Dermis blood vessel endothelial cell (primary cell): ENCODE measurements around the gene POLN. TPM values are rescaled to one million over a fixed set of nuclear protein-coding genes. Genes with fewer than 3 reads are reported as not detected.
"Not testable (repeated sequence)": the region's sequence is repeated elsewhere in the genome, so short reads cannot be mapped to it uniquely, and the experiment has no call there.

ENCODE experiments used
- DNase-seq: peaks from one replicate; pipeline ENCODE4 v3.0.0; 2010
- total RNA-seq: library from RNA; depleted of rRNA; stranded (reverse); fragments of >200 nt; gene quantifications from 2 replicates; pipeline ENCODE4 v1.2.3, GENCODE V29; 2014

The POLN gene
- total RNA-seq, 1 donor from 2014 or later: 5.8 TPM

DNA sequence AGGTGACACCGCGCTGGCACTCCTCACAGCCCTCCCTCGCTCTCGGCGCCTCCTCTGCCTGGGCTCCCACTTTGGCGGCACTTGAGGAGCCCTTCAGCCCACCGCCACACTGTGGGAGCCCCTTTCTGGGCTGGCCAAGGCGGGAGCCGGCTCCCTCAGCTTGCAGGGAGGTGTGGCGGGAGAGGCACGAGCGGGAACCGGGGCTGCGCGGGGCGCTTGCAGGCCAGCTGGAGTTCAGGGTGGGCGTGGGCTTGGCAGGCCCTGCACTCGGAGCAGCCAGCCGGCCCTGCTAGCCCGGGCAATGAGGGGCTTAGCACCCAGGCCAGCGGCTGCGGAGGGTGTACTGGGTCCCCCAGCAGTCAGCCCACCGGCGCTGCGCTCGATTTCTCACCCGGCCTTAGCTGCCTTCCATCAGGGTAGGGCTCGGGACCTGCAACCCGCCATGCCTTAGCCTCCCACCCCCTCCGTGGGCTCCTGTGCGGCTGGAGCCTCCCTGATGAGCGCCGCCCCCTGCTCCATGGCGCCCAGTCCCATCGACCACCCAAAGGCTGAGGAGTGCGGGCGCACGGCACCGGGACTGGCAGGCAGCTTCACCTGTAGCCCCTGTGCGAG is 80.7 kb downstream of the POLN start:
- not testable (repeated sequence) for DNase-seq

DNA sequence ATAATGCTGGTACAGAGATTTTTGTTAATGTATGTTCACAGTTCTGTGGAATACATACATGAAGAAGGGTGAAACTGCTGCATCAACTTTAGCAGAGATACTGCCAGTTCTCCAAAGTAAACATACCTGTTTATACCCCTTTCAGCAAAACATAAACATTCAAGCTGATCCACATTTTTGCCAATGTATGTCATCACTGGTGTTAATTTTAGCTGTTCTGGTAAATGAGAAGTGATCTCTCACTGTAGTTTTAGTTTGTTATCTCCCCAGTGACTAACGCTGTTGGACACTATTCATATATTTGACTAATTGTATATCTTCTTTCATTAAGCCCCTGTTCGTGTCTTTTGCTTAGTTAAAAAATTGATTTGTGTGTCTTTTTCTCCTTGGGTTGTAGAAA is 82.0 kb downstream of the POLN start:
- DNase-seq: no peak

DNA sequence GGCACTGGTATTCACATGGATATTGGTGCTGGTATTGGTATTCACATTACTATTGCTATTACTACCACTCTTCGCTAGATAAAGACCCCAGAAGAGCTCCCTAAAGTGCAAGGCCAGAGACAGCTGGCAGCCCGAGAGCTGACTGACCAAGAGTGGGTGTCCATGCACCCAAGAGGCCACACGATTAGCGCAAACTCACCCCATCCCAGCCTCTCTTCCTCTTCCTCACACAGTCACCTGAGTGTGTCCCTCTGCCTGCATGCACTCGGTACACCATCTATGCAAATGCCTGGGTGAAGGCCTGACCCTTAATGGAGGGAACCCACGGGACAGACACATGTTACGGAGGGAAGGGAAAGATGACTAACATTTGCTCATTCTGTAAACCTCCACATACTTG is 86.7 kb downstream of the POLN start:
- no peak for DNase-seq

DNA sequence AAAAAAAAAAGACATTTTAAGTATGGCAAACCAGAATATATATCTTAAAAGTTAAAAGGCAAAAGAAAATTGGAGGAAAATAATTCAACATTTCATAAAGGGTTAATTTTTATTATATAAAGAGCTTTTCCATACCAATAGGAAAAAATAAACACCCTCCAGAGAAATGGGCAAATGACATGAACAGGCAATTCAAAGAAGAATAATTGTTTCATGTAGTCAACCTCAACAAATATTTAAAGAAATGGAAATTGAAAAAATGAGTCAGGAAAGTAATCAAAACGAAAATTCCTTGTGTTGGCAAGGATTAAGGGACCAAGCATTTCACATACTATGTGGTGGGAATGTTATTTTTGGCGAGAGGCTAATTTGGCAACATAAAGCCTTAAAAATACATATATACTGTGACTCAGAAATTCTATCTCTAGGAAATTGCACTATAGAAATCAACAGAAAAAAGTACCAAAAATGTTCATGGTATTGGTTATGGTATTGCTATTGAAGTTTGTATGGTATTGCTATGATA is 87.6 kb downstream of the POLN start:
- no peak for DNase-seq

DNA sequence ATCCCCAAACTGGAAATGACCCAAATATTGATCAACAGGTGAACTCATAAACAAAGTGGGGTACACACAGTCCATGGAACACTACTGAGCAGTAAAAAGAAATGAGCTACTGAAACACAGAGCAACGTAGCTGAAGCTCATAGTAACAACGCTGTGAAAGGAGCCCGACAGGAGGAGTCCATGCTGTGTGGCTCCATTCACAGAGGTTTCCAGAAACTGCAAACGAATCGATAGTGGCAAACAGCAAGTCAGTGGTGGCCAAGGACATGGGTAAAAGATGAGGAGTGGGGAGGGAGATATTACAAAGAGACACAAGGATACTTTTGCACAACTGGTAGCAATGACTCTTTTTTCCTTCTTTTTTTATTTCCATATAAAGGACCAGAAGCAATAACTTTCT is 90.4 kb downstream of the POLN start:
- DNase-seq: no peak

DNA sequence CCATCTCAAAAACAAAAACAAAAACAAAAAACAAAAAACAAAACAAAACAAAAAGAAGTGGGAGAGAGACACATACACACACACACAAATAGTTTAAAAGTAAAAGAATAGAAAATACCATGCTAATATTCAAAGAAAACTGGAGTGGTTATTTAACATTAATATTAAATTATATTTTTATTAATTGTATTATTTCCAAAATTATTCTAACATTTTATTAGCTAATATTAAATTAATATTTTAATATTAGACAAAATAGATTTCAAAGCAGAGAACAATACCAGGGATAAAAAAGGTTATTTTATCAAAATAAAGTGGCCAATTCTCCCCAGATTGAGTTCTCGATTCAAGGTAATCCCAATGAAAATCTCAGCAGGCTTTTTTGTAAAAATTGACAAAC is 91.8 kb downstream of the POLN start:
- DNase-seq: no peak

DNA sequence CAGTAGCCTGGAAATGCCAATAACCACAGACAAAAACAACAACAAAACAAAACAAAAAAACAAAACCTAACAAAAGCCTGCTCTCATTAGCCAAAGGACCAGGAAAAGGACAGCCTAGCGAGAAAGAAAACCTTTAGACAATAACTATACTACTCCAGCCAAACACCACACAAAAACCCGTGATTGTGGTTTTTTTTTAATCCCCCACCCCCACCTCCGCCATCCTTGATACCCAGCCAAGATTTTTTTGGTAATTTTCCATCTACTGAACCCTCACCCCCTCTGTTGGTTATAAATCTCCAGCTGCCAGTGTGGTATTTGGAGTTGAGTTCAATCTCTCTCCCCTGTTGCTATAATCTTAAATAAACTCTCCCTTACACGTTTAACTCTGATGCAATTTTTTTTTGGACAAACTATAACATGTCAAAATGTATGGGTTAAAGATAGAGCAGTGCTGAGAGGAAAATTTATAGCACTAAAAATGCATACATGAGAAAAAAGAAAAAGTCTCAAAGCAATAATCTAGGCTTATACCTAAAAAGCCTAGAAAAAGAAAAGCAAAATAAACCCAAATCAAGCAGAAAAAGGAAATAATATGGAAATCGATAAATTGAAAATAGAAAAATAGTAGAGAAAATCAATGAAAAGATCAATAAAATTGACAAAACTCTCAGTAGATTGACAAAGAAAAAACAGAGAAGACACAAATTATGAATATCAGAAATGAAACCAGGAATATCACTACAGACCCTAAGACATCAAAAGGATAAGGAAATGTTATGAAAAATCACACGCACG is 99.1 kb downstream of the POLN start:
- DNase-seq: peak; percentile 20

DNA sequence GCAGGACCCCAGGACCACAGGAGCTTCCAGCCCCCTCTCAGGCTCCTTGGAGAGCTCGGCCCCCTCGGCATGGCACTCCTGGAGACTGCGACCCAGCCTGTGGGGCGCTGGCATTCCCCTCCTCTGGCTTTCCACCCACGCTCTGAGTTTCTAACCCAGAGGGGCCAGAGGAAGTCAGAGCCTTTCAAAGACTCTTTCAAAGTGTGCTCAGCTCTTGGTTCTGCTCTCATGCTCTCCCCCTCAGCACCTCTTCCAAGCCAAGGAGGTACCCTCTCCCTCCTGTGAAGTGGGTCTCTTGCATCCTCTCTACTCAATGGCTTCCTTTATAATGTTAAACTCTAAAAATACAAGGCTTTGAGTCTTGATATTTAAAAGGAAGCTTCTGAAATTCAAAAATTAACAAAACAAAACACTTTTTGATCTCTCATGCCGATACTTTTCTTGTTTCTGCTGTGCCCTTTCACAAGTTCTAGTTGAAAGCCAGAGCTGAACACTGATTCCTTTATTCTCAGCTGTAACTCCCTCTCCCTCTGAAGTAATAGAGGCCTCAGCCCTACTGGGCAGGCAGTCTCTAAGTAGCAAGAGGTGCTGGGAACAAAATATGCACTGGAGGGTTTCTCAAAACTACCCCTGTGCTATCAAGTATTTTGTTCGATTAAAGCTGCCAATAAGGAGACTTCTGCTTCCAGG is 100.0 kb downstream of the POLN start:
- DNase-seq: no peak

DNA sequence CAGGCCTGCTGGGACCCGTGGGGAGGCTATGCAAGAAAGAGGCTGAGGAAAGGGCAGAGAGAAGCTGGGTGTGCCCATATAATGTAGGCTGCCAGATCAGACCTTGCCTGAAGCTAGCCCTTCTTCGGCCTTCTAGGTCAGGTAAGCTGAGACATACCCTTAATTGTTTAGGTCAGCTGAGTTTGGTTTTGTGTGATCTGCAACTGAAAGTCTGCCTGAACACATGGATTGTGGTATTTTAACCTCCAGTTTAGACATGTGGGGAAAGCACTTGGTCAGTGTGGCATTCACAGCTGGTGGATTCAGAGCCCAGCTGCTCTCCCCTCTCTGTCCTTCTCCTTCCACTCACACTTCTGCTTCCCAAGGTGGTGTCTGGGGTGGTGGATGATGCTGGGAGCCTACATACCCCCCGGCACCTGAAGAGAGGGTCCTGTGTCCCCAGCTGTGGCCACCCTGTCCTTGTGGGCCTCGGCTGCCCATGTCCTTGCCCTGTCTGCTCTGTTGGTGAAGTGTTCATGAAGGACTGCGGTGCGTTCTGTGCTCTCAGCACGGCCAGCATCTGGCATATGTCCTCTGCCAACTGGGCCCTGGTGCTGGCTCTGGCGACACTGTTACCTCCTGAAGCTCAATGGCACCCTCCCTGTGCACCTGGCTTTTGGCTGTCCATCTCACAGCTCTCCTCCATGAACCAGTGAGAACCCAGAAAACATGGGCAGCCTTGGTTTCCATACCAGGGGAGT is 100.7 kb downstream of the POLN start:
- no peak for DNase-seq

DNA sequence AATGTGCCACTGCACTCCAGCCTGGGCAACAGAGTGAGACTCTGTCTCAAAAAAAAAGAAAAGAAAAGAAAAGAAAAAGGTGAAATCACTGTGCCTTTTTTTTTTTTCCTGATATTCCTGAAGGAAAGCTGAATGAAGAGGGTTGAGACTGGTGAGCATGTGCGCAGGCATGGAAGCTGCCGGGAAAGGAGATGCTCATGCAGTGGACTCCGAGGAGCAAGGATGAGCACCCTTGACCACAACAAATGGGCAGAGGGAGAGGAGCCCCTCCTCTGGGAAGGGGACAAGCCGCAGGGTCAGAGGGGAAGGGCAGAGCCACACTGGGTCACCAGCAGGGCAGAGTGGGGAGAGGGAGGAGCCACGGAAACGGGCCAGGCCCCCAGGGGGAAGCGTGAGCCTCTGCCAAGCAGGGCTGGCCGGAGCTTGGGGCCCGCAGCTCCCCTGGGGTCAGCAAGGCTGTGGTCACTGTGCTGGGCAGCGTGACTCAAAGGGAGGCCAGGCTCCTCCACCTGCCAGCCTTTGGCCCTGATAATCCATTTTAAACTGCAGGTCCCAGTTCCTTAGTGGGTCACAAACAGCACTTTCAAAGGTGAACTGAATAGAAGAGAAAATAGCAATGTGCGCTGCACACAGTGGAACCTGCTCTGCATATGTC is 102.9 kb downstream of the POLN start:
- no peak for DNase-seq

DNA sequence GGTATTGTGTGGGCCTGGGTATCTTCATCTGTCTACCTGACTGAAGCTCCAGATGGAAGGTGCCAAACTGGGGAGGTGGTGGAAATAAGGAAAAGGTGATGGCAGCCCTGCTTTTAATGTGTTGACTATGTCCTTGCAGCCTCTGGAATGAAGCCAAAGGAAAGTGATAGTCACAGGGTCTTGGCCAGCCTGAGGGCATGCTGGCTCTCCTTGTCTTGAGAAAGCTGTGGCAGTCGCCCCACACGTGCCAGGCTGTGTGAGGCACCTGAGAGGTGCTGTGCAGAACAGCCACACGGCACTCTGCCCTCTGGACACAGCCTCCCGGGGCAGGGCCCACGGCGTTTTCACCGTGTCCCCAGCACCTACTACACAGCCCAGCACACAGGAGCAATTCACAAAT is 105.2 kb downstream of the POLN start:
- no peak for DNase-seq

DNA sequence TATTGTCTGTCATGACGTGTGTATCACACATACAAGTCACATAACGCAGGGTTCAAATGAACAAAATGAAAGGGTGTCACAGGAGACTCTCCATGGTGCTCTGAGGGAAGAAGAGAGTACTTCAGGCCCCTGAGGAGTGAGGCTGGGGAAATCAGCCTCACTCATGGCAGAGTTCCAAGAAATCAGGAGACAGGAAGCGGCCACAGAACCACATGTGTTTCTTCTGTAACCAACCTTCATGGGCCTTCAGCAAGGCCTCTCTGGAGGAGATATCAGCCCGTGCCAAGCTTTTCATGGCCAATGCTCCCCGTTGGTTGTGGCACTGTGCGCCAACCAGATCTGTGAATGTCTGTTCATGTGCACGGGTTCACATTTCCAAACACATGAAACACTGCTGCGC is 106.8 kb downstream of the POLN start:
- DNase-seq: peak; percentile 66

DNA sequence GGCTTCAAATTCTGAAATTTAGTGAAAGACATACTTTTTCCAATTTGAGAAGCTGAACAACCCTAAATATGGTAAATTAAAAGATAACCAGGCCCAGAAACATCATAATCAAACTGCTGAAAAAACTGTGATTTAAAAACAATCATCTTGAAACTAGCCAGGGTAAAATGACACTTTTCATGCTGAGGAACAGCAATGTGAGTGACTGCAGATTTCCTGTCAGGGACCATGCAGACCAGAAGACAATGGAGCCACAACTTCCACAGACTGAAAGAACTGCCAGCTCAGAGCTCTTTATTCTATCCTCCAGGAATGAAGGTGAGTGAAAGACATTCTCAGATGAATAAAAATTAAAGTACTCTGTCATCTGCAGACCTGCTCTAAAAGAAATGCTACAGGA is 109.5 kb downstream of the POLN start:
- no peak for DNase-seq

DNA sequence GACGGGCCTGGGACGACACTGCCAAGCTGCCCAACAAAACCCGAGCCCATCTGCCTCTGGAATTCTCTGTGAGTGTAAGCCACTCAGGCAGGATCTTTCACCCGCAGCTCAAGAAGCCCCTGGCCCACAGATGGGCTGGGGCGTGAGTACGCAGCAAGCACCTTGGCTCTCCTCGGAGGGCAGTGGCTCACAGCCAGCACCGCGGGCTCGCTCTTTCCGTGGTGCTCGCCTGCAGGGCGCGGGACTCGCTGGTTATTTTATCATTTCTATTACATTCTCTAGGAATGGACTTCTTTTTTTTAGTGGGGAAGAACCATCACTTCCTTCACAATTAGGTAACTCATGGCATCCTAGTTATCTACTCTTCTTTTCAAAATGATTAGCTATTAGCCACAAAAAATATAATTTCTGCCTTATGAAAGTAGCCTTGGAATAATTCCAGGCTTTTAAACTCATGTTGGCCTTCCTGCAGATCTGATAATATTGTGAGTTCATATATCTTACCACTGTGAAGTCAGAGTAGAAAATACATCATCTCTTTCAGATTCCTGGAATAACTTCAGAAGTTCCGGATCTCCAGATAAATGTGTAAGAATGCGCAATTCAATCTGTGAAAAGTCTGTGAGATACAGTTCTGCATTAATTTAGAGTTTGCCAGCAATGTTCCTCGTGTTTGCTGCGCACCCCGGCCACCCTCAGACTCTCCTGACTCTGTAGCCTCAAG is 114.2 kb downstream of the POLN start:
- DNase-seq: no peak

DNA sequence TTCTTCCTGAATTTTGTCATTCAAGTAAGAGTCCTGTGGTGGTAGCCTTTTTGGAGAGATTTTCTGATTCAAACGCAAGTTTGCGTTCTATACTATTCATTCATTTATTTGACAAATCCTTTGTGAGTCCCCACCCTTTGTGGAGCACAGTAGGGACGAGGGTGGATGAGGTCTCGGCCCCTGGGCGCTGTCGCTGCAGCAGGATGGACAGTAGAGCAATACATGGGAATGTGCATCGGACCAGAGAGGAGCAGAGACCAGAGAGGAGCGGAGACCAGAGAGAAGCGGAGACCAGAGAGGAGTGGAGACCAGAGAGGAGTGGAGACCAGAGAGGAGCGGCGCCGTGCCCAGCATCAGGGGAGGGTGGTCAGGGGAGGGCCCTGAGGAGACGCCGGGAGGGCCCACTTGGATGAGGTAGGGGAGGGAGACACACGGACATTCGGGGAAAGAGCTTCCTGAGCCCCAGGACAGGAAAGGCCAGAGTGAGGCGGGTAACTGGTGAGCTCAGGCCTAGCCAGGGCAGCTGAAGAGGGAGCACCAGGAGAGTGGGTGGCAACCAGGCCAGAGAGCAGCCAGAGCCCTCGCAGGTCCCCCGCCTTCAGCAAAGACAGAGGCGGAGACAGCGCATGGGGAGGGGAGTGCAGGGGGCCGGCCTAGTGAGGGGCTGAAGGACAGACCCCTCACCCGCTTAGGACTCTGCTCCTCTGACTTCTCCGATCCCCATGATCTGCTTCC is 115.4 kb downstream of the POLN start:
- DNase-seq: no peak

DNA sequence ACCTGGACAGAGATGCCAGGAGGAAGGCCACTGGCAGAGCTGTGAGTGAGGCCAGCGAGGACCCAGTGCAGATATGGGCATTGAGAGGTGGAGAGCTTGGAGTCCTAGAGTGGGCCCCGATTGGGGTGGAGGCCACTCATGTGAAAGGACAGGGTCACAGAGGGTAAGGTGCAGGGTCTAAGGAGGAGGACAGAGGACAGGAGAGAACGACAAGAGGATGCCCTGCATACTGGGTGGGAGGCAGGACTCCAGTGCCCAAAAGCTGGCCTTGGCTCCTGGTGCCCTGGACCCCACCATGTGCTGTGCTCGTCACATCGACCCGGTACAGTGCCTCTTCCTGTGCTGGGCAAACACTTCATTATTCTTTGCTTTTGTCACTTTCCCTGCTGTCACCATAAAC is 116.1 kb downstream of the POLN start:
- no peak for DNase-seq

DNA sequence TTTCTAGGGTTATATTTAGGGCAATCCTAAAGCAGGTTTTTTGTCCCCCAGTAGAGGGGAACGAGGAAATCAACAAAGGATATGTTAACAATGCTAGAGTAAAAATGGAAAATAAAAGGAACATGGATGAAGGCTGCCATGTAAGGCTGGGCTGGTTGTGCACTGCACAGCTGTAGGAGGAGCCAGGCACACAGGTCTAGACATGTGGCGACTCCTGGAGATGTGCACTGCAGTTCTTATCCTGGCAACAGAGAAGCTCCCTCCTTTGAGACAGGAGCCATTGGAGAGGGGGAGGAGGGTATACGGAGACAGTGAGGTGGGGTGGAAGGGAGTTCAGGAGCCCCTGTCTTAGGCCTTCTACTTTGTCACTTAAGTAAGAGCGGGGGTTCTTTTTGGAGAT is 116.9 kb downstream of the POLN start:
- no peak for DNase-seq

DNA sequence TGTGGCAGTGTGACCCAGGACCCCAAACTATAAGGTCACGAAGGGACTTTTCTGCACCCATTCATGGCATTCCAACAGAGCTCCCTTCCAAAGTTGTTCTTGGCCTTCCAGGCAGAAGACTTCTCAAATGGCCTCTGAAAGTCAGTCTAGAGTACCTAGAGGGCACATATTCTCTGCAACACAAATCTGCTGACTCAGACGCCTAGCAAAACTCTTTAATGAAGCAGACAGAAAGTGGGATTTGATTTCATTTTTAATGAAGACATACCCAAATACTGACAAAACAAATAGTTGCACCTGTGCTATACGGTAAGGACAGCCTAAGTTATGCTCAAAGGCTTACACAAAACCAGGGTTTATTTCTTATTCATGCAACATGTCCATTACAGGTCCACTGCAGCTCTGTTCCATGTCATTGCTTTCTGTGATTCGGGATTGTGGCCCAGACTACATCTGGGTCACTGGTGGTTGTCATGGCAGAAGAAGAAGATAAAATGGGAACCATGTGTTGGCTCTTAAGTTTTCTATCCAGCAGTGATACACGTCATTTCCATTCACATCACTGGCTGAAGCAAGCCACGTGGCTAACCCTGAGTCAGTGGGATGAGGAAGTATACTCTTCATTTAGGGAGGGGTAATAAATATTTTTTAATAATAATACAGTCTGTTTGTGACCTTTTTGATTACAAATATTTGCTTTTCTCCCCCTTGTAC is 125.1 kb downstream of the POLN start:
- DNase-seq: no peak

DNA sequence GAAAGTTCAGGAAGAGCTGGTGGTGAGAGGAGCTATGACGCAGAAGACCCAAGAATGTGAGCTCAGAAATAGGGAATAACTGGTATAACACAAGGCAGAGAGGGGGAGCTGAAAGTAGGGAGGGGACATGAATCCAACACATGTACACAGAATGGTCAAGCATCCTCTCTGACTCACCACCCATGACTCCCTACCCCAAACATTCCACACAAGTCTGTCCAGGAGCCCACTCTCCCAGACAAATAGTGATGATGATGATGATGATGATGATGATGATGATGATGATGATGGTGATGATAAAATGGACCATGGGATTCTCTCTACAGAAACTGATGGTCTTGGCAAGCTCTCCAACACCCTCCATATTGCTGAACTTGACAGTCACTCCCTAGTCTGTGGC is 136.4 kb downstream of the POLN start:
- no peak for DNase-seq
